Suprapubic skin (tissue), 4 donors: ENCODE results near the gene HNRNPF.

Experiments
- EP300 ChIP-seq: sonication (generic); formaldehyde crosslinking; IDR thresholded peaks from one replicate; pipeline ENCODE4 v1.6.1; 2017; ENCODE audit warnings: antibody characterized with exemption
- POLR2A ChIP-seq, 2 donors: fragments of 450-650 bp; IDR thresholded peaks; one replicate each; pipeline ENCODE4 v1.6.1; 2017; ENCODE audit warnings: antibody characterized with exemption in 2 of 2, mild to moderate bottlenecking in 2 of 2, moderate library complexity in 2 of 2
- POLR2AphosphoS5 ChIP-seq, 3 donors: sonication (generic); formaldehyde crosslinking; IDR thresholded peaks; one replicate each; pipeline ENCODE4 v1.6.1; 2017; ENCODE audit warnings: antibody characterized with exemption in 3 of 3
- TF ChIP-seq, protein P1 (sequence below), 2 donors: fragments of 200-600 bp in 1 of 2; fragments of 450-650 bp in 1 of 2; sonication (generic) in 1 of 2; IDR thresholded peaks; one replicate each; pipeline ENCODE4 v1.5.1; 2016 to 2019; ENCODE audit warnings: antibody characterized with exemption in 2 of 2, mild to moderate bottlenecking in 1 of 2, moderate library complexity in 1 of 2

DNA sequence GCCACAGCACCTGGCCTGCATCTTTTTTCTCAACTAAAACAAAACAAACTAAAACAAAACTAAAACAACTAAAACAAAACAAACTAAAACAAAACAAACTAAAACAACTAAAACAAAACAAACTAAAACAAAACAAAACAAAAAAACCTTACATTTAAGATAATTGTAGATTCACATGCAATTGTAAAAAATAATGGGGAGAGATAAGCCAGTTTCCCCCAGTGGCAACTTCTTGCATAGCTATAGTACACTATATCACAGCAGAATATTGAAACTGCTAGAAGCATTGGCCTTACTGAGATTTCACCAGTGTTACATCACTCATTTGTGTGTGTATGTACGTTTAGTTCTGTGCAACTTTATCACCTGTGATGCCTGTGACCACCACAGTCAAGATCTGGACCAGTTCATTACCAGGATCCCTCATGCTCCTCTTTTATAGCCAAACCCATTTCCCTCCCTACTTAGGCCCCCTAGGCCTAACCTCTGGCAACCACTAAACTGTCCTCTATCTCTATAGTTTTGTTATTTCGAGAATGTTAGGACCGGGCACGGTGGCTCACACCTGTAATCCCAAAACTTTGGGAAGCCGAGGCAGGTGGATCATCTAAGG lies 28.3 kb downstream of the HNRNPF start:
- TF ChIP-seq, protein P1, sequence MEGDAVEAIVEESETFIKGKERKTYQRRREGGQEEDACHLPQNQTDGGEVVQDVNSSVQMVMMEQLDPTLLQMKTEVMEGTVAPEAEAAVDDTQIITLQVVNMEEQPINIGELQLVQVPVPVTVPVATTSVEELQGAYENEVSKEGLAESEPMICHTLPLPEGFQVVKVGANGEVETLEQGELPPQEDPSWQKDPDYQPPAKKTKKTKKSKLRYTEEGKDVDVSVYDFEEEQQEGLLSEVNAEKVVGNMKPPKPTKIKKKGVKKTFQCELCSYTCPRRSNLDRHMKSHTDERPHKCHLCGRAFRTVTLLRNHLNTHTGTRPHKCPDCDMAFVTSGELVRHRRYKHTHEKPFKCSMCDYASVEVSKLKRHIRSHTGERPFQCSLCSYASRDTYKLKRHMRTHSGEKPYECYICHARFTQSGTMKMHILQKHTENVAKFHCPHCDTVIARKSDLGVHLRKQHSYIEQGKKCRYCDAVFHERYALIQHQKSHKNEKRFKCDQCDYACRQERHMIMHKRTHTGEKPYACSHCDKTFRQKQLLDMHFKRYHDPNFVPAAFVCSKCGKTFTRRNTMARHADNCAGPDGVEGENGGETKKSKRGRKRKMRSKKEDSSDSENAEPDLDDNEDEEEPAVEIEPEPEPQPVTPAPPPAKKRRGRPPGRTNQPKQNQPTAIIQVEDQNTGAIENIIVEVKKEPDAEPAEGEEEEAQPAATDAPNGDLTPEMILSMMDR (IDR thresholded peaks at IDR 0.05), result no peak
- TF ChIP-seq POLR2AphosphoS5 (IDR thresholded peaks at IDR 0.05), result no peak
- TF ChIP-seq POLR2A (IDR thresholded peaks at IDR 0.05), result no peak
- no peak for TF ChIP-seq EP300
